Endothelial cell of umbilical vein (primary cell): ENCODE measurements around the gene DDHD1. TPM values are rescaled to one million over a fixed set of nuclear protein-coding genes. Genes with fewer than 3 reads are reported as not detected.

ENCODE experiments used
- BruUV-seq: library from RNA; stranded (reverse); fragments of 400-500 nt; replicated peaks from 2 replicates; lab custom pipeline; 2021; lab: Mats Ljungman, UMichigan
- CTCF ChIA-PET: fragments of 300-600, 350-600 bp; sonication (Branson Sonifier 250); formaldehyde crosslinking; loops from one replicate; lab custom pipeline; 2021; ENCODE audit warnings: antibody characterized with exemption, inconsistent platforms; lab: Charles Lee
- POLR2A ChIA-PET: fragments of 300-600, 350-600 bp; sonication (Branson Sonifier 250); formaldehyde crosslinking; loops from one replicate; lab custom pipeline; 2021; ENCODE audit warnings: antibody characterized with exemption, inconsistent platforms; lab: Charles Lee
- DNase-seq: peaks from one replicate; pipeline ENCODE4 v3.0.0-alpha.2; 2011; ENCODE audit warnings: low read depth, low spot score
- FAIRE-seq: peaks from 2 replicates; lab custom pipeline; 2011; peaks lifted over from hg19 to GRCh38; lab: Jason Lieb, UNC
- H2AFZ ChIP-seq: 2 replicates; pipeline ENCODE4 v1.6.0; 2012; ENCODE audit warnings: low read depth, low read length, control low read depth, inconsistent platforms
- H3K27ac ChIP-seq: 2 replicates; pipeline ENCODE4 v1.5.1; 2011; ENCODE audit warnings: low read depth, mild to moderate bottlenecking, control low read depth, low read length, moderate library complexity; ENCODE audit not compliant: insufficient read depth
- H3K27me3 ChIP-seq, 2 experiments: 2 replicates each; pipeline versions ENCODE4 v1.6.0 to v1.6.1; 2011; ENCODE audit warnings: low read length in 2 of 2, mixed read lengths in 1 of 2; ENCODE audit not compliant: control insufficient read depth in 2 of 2, insufficient read depth in 2 of 2
- H3K36me3 ChIP-seq, 2 experiments: 2 replicates in 1 of 2; 3 replicates in 1 of 2; pipeline ENCODE4 v1.5.1; 2011; ENCODE audit warnings: low read length in 2 of 2, mild to moderate bottlenecking in 1 of 2, moderate library complexity in 1 of 2; ENCODE audit not compliant: control insufficient read depth in 2 of 2, insufficient read depth in 2 of 2; ENCODE audit errors: extremely low read depth in 1 of 2
- H3K4me1 ChIP-seq: 3 replicates; pipeline ENCODE4 v1.5.1; 2011; ENCODE audit warnings: mild to moderate bottlenecking, low read length; ENCODE audit not compliant: control insufficient read depth, insufficient read depth; ENCODE audit errors: extremely low read depth
- H3K4me2 ChIP-seq: 2 replicates; pipeline ENCODE4 v1.6.1; 2011; ENCODE audit warnings: low read length, control low read depth, mixed read lengths; ENCODE audit not compliant: insufficient read depth
- H3K4me3 ChIP-seq, 3 experiments: fragments of 200-600 bp in 1 of 3; sonication (generic), shearing (Covaris generic) in 1 of 3; replicated peaks in 1 of 3; 2 replicates each; pipeline ENCODE4 v1.5.1; 2011 to 2016; ENCODE audit warnings: control low read depth in 3 of 3, low read length in 3 of 3, mild to moderate bottlenecking in 2 of 3, inconsistent platforms in 1 of 3, low read depth in 1 of 3, moderate library complexity in 1 of 3; ENCODE audit not compliant: insufficient read depth in 1 of 3
- H3K79me2 ChIP-seq: 2 replicates; pipeline ENCODE4 v1.6.0; 2012; ENCODE audit warnings: low read length, inconsistent platforms; ENCODE audit not compliant: control insufficient read depth, insufficient read depth
- H3K9ac ChIP-seq: replicated peaks from 2 replicates; pipeline ENCODE3; 2011; ENCODE audit warnings: low read length, control low read depth; ENCODE audit not compliant: insufficient read depth; ENCODE audit errors: extremely low read depth
- H3K9me1 ChIP-seq: replicated peaks from 3 replicates; pipeline ENCODE4 v1.6.0; 2011; ENCODE audit warnings: mild to moderate bottlenecking, low read length; ENCODE audit not compliant: control insufficient read depth, insufficient read depth; ENCODE audit errors: extremely low read depth
- H3K9me3 ChIP-seq: replicated peaks from 2 replicates; pipeline ENCODE4 v1.5.1; 2012; ENCODE audit warnings: low read length, inconsistent platforms; ENCODE audit not compliant: control insufficient read depth, insufficient read depth
- H4K20me1 ChIP-seq: replicated peaks from 2 replicates; pipeline ENCODE3; 2011; ENCODE audit warnings: mild to moderate bottlenecking, low read length; ENCODE audit not compliant: control insufficient read depth, insufficient read depth; ENCODE audit errors: extremely low read depth
- EZH2 ChIP-seq: IDR thresholded peaks from 2 replicates; pipeline ENCODE4 v1.6.1; 2012; ENCODE audit warnings: borderline replicate concordance, low read depth, mild to moderate bottlenecking, moderate library complexity, low read length, inconsistent platforms; ENCODE audit not compliant: severe bottlenecking
- FOS ChIP-seq: IDR thresholded peaks from 2 replicates; pipeline ENCODE4 v1.6.1; 2011; ENCODE audit warnings: mild to moderate bottlenecking, low read length, moderate library complexity, borderline replicate concordance; ENCODE audit not compliant: insufficient read depth
- GATA2 ChIP-seq: IDR thresholded peaks from 2 replicates; pipeline ENCODE4 v1.7.0; 2011; ENCODE audit warnings: low read depth, mild to moderate bottlenecking, moderate library complexity, mixed read lengths, low read length; ENCODE audit not compliant: insufficient read length, insufficient read depth
- JUN ChIP-seq: IDR thresholded peaks from 2 replicates; pipeline ENCODE4 v1.6.1; 2011; ENCODE audit warnings: borderline replicate concordance, low read depth; ENCODE audit not compliant: insufficient read length, insufficient read depth
- MYC ChIP-seq: IDR thresholded peaks from one replicate; pipeline ENCODE4 v1.6.1; 2011; ENCODE audit warnings: mild to moderate bottlenecking, low read depth, low read length
- POLR2A ChIP-seq: IDR thresholded peaks from 2 replicates; pipeline ENCODE4 v1.6.1; 2012; ENCODE audit warnings: low read depth, mild to moderate bottlenecking, control low read depth, low read length
- POLR2AphosphoS5 ChIP-seq: IDR thresholded peaks from 2 replicates; pipeline ENCODE4 v1.6.1; 2012; ENCODE audit warnings: low read depth, mild to moderate bottlenecking, control low read depth, low read length, moderate library complexity; ENCODE audit not compliant: insufficient read depth
- dilution Hi-C: fragments of 300-500 bp; cut with MboI; formaldehyde crosslinking; loops from one replicate; pipeline ENCODE4 v1.15.0; 2019; ENCODE audit warnings: low sequenced_read_pairs; ENCODE audit not compliant: extremely low pct_ligation_motif_present
- intact Hi-C: fragments of 100-400 bp; cut with micrococcal nuclease; formaldehyde crosslinking; loops from one replicate; pipeline ENCODE4 v1.10.0; 2022
- polyA plus RNA-seq, 4 experiments: library from polyadenylated mRNA; depleted of rRNA in 3 of 4; stranded (reverse) in 3 of 4; unstranded in 1 of 4; fragments of >200 nt; gene quantifications; 2 replicates each; pipeline versions ENCODE4 v1.2.1 to v1.2.3, GENCODE V29; 2011 to 2012; ENCODE audit warnings: missing spikeins in 1 of 4
- total RNA-seq: library from RNA; stranded (reverse); gene quantifications from 2 replicates; pipeline ENCODE4 v1.2.3, GENCODE V29; 2021
- TF ChIP-seq, protein P1 (sequence below), 2 donors: IDR thresholded peaks; 1 replicate in 1 of 2; 2 replicates in 1 of 2; pipeline ENCODE4 v1.5.1; 2011; ENCODE audit warnings: low read length in 2 of 2, mild to moderate bottlenecking in 2 of 2, moderate library complexity in 2 of 2, control low read depth in 1 of 2, inconsistent platforms in 1 of 2, low read depth in 1 of 2; ENCODE audit not compliant: insufficient read depth in 1 of 2; ENCODE audit errors: extremely low read depth in 1 of 2
- TF ChIP-seq, protein P2 (sequence below): IDR thresholded peaks from 2 replicates; pipeline ENCODE4 v1.6.1; 2011; ENCODE audit not compliant: insufficient read depth, insufficient read length

The DDHD1 gene
- total and polyA plus RNA-seq, 2 donors (not counting 3 experiments of a cell fraction or from before 2014, with no cell fraction given) = 2.7 to 12.4 TPM

- Histone ChIP-seq H3K4me2 (no peak overlapping the region), H3K9me1 (no peaks in the 10 kb centered on the region), H3K36me3 (no peaks in the 10 kb centered on the region), H3K9ac (no peak overlapping the region), H2AFZ (no peak overlapping the region), H3K27me3 (peaks cover 0 to 2% of the 10 kb centered on the region in 2 experiments), H3K9me3 (no peaks in the 10 kb centered on the region), H4K20me1 (no peaks in the 10 kb centered on the region), H3K4me1 (peaks cover 6% of the 10 kb centered on the region), H3K4me3 (no peak overlapping the region), H3K27ac (no peak overlapping the region), H3K79me2 (no peaks in the 10 kb centered on the region)
- dilution Hi-C loops = no loop called here
- ChIA-PET CTCF (interaction anchor here (1.2 to 1.6 kb wide), 2 partner anchors 11 to 37 kb away, joined by 3 to 5 read pairs; no protein-coding TSS in a partner anchor), POLR2A (no interaction called here)
- FAIRE-seq (no peak), DNase-seq (no peak)
- intact Hi-C loops = no loop called here
- BruUV-seq = no TSS peak
- no peak for TF ChIP-seq EZH2
- TF ChIP-seq, protein P1, sequence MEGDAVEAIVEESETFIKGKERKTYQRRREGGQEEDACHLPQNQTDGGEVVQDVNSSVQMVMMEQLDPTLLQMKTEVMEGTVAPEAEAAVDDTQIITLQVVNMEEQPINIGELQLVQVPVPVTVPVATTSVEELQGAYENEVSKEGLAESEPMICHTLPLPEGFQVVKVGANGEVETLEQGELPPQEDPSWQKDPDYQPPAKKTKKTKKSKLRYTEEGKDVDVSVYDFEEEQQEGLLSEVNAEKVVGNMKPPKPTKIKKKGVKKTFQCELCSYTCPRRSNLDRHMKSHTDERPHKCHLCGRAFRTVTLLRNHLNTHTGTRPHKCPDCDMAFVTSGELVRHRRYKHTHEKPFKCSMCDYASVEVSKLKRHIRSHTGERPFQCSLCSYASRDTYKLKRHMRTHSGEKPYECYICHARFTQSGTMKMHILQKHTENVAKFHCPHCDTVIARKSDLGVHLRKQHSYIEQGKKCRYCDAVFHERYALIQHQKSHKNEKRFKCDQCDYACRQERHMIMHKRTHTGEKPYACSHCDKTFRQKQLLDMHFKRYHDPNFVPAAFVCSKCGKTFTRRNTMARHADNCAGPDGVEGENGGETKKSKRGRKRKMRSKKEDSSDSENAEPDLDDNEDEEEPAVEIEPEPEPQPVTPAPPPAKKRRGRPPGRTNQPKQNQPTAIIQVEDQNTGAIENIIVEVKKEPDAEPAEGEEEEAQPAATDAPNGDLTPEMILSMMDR (IDR thresholded peaks at IDR 0.05; ENCODE audit: extremely low read depth in 1 of 2, insufficient read depth in 1 of 2, low read depth in 1 of 2, low read length in 2 of 2) = no peak
- no peak for TF ChIP-seq MYC
- TF ChIP-seq, protein P2, sequence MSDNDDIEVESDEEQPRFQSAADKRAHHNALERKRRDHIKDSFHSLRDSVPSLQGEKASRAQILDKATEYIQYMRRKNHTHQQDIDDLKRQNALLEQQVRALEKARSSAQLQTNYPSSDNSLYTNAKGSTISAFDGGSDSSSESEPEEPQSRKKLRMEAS = no peak
- no peak for TF ChIP-seq POLR2A
- no peak for TF ChIP-seq GATA2
- no peak for TF ChIP-seq POLR2AphosphoS5
- no peak for TF ChIP-seq FOS
- no peak for TF ChIP-seq JUN
Observed at GRCh38 chr14:53186532-53186931, 33.4 kb upstream of the DDHD1 start.
